ENCODE results near the gene BCKDK. TPM values are rescaled to one million over a fixed set of nuclear protein-coding genes. Genes with fewer than 3 reads are reported as not detected.
A peak's percentile ranks its signal among the peaks of the same experiment; 100 is the strongest.
"Not testable (repeated sequence)": the region's sequence is repeated elsewhere in the genome, so short reads cannot be mapped to it uniquely, and the experiment has no call there.

The BCKDK gene
- total RNA-seq, 1 experiment from 2014 or later, result 58.3 TPM

DNA sequence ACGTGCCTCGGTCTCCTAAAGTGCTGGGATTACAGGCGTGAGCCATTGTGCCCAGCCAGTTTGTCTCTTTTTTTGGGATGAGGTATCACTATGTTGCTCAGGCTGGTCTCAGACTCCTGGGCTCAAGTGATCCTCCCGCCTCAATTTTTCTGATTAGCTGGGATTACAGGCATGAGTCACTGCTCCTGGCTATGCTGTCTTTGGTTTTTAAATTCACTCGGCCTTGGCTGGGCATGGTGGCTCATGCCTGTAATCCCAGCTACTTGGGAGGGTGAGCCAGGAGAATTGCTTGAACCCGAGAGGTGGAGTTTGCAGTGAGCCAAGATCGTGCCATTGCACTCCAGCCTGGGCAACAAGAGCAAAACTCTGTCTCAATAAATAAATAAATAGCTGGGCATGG, 36.2 kb downstream of the BCKDK start:
- CTCF ChIA-PET, result interaction anchor here (0.7 to 2.9 kb wide), 2 partner anchors 15 to 570 kb away, joined by 3 to 38 read pairs; no protein-coding TSS in a partner anchor
- POLR2A ChIA-PET, result interaction anchor here (1.4 kb wide), 1 partner anchor 10 kb away, joined by 4 read pairs; the partner anchor contains the start of gene PRSS8
- peaks cover 32% of the 10 kb centered on the region for H3K4me1 Mint-ChIP-seq

DNA sequence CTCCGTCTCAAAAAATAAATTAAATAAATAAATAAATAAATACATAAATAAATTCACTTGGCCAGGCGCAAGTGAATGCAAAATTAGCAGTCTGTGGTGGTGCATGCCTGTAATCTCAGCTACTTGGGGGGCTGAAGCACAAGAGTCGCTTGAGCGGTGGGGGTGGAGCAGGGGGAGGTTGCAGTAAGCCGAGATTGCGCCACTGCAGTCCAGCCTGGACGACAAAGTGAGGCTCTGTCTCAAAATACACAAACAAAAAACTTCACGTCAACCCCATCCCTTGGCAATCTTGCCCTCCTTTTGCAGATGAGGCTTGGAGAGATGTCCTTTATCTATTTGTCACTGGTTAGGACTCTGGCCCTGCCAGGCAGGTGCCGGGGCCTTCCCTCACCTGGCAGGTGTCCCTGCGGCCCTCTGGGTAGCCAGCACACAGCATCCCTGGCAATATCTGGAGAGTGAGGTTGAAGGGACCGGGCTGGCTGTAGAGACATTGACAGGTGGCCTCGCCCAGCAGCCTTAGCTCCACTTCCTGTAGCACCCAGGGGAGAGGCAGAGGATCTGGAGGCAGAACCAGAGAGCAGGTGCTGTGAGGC, 37.3 kb downstream of the BCKDK start:
- ChIA-PET POLR2A (interaction anchor here (0.7 kb wide), 1 partner anchor 42 kb away, joined by 6 read pairs; no protein-coding TSS in a partner anchor), CTCF (no interaction called here)
- H3K27me3 Mint-ChIP-seq (ENCODE audit: low read depth), result peaks cover 49% of the 10 kb centered on the region
- H3K9me3 Mint-ChIP-seq, result no peaks in the 10 kb centered on the region
- TF ChIP-seq CREM (CRISPR knock-in tag; IDR thresholded peaks at IDR 0.05), result no peak
- TF ChIP-seq RELA (CRISPR knock-in tag; IDR thresholded peaks at IDR 0.05; ENCODE audit: borderline replicate concordance), result no peak
- TF ChIP-seq NFATC4 (CRISPR knock-in tag; IDR thresholded peaks at IDR 0.05), result no peak
- TF ChIP-seq, protein P1, sequence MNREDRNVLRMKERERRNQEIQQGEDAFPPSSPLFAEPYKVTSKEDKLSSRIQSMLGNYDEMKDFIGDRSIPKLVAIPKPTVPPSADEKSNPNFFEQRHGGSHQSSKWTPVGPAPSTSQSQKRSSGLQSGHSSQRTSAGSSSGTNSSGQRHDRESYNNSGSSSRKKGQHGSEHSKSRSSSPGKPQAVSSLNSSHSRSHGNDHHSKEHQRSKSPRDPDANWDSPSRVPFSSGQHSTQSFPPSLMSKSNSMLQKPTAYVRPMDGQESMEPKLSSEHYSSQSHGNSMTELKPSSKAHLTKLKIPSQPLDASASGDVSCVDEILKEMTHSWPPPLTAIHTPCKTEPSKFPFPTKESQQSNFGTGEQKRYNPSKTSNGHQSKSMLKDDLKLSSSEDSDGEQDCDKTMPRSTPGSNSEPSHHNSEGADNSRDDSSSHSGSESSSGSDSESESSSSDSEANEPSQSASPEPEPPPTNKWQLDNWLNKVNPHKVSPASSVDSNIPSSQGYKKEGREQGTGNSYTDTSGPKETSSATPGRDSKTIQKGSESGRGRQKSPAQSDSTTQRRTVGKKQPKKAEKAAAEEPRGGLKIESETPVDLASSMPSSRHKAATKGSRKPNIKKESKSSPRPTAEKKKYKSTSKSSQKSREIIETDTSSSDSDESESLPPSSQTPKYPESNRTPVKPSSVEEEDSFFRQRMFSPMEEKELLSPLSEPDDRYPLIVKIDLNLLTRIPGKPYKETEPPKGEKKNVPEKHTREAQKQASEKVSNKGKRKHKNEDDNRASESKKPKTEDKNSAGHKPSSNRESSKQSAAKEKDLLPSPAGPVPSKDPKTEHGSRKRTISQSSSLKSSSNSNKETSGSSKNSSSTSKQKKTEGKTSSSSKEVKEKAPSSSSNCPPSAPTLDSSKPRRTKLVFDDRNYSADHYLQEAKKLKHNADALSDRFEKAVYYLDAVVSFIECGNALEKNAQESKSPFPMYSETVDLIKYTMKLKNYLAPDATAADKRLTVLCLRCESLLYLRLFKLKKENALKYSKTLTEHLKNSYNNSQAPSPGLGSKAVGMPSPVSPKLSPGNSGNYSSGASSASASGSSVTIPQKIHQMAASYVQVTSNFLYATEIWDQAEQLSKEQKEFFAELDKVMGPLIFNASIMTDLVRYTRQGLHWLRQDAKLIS (CRISPR knock-in tag; IDR thresholded peaks at IDR 0.05; ENCODE audit: borderline replicate concordance), result no peak
- TF ChIP-seq IRF2 (CRISPR knock-in tag; IDR thresholded peaks at IDR 0.05; ENCODE audit: borderline replicate concordance, low read depth), result no peak
- TF ChIP-seq, protein P2, sequence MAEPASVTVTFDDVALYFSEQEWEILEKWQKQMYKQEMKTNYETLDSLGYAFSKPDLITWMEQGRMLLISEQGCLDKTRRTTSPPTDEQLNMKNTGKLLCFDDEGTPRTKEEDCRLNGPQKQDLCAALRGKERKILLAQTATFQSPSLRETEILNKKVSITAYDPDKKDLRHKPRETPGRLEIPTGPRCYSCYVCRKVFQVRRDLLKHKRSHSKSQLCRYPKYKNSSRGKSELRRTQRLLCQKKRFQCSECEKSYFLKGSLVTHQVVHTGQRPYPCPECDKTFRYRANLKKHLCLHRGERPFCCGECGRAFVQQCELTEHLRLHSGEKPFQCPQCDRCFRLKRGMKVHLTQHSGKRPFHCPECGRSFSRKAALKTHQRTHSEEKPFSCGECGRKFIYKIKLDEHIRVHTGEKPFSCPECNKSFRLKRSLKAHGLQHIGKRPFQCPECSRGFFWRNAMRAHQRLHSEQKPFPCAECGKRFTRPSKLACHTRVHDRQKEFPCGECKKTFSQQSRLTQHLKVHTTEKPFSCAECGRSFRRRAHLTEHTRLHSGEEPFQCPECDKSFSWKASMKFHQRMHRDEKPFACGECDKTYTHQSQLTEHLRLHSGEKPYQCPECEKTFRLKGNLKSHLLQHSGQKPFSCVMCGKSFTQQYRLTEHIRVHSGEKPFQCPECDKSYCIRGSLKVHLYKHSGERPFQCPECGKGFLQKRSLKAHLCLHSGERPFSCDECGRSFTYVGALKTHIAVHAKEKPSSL (CRISPR knock-in tag; conservative IDR thresholded peaks at IDR 0.05), result no peak
- H3K4me3 Mint-ChIP-seq, result no peak overlapping the region
- H3K27ac Mint-ChIP-seq, result no peak overlapping the region
- DNase-seq (ENCODE audit: low spot score) (no peak), ATAC-seq (no peak)
- H3K4me1 Mint-ChIP-seq, result peaks cover 36% of the 10 kb centered on the region
- no peaks in the 10 kb centered on the region for H3K36me3 Mint-ChIP-seq

More for the DNA sequence above, 36.2 kb downstream of the BCKDK start:
- DNase-seq (ENCODE audit: low spot score); ATAC-seq; H3K36me3 Mint-ChIP-seq; H3K4me3 Mint-ChIP-seq; H3K9me3 Mint-ChIP-seq; H3K27ac Mint-ChIP-seq: not testable (repeated sequence)
- H3K27me3 Mint-ChIP-seq (ENCODE audit: low read depth), result peaks cover 49% of the 10 kb centered on the region

DNA sequence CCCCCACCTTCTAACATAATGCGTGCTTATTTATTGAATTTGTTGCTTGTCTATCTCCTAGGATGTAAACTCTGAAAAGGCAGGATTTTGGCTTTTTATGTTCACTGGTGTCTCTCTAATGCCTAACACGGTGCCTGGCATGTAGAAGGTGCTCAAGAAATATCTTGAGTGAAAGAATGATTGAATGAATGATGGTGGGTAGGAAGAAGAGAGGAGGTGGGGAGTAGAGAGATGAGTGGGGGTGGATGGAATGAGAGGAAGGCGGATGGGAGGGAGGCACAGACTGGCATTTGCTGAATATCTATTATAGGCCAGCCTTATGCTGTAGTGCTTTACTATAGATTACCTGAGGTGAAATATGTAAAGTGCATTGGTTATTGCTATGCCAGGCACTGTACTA, 39.4 kb downstream of the BCKDK start:
- Mint-ChIP-seq H3K27me3 (ENCODE audit: low read depth) (peaks cover 49% of the 10 kb centered on the region), H3K36me3 (no peaks in the 10 kb centered on the region), H3K9me3 (no peaks in the 10 kb centered on the region), H3K4me1 (peaks cover 20% of the 10 kb centered on the region), H3K4me3 (peak overlapping the region; percentile 74), H3K27ac (no peak overlapping the region)
- TF ChIP-seq, protein P3, sequence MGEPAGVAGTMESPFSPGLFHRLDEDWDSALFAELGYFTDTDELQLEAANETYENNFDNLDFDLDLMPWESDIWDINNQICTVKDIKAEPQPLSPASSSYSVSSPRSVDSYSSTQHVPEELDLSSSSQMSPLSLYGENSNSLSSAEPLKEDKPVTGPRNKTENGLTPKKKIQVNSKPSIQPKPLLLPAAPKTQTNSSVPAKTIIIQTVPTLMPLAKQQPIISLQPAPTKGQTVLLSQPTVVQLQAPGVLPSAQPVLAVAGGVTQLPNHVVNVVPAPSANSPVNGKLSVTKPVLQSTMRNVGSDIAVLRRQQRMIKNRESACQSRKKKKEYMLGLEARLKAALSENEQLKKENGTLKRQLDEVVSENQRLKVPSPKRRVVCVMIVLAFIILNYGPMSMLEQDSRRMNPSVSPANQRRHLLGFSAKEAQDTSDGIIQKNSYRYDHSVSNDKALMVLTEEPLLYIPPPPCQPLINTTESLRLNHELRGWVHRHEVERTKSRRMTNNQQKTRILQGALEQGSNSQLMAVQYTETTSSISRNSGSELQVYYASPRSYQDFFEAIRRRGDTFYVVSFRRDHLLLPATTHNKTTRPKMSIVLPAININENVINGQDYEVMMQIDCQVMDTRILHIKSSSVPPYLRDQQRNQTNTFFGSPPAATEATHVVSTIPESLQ (CRISPR knock-in tag; IDR thresholded peaks at IDR 0.05), result no peak
- TF ChIP-seq, protein P4, sequence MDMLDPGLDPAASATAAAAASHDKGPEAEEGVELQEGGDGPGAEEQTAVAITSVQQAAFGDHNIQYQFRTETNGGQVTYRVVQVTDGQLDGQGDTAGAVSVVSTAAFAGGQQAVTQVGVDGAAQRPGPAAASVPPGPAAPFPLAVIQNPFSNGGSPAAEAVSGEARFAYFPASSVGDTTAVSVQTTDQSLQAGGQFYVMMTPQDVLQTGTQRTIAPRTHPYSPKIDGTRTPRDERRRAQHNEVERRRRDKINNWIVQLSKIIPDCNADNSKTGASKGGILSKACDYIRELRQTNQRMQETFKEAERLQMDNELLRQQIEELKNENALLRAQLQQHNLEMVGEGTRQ (CRISPR knock-in tag; IDR thresholded peaks at IDR 0.05), result no peak
- TF ChIP-seq ZNF671 (CRISPR knock-in tag; IDR thresholded peaks at IDR 0.05) (no peak), ETV6 (CRISPR knock-in tag; IDR thresholded peaks at IDR 0.05) (no peak), EMX1 (CRISPR knock-in tag; IDR thresholded peaks at IDR 0.05) (no peak), ZNF396 (CRISPR knock-in tag; IDR thresholded peaks at IDR 0.05; ENCODE audit: borderline replicate concordance) (no peak), ZNF423 (CRISPR knock-in tag; IDR thresholded peaks at IDR 0.05) (no peak)
- TF ChIP-seq, protein P5, sequence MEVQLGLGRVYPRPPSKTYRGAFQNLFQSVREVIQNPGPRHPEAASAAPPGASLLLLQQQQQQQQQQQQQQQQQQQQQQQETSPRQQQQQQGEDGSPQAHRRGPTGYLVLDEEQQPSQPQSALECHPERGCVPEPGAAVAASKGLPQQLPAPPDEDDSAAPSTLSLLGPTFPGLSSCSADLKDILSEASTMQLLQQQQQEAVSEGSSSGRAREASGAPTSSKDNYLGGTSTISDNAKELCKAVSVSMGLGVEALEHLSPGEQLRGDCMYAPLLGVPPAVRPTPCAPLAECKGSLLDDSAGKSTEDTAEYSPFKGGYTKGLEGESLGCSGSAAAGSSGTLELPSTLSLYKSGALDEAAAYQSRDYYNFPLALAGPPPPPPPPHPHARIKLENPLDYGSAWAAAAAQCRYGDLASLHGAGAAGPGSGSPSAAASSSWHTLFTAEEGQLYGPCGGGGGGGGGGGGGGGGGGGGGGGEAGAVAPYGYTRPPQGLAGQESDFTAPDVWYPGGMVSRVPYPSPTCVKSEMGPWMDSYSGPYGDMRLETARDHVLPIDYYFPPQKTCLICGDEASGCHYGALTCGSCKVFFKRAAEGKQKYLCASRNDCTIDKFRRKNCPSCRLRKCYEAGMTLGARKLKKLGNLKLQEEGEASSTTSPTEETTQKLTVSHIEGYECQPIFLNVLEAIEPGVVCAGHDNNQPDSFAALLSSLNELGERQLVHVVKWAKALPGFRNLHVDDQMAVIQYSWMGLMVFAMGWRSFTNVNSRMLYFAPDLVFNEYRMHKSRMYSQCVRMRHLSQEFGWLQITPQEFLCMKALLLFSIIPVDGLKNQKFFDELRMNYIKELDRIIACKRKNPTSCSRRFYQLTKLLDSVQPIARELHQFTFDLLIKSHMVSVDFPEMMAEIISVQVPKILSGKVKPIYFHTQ (CRISPR knock-in tag; IDR thresholded peaks at IDR 0.05), result no peak
- TF ChIP-seq, protein P6, sequence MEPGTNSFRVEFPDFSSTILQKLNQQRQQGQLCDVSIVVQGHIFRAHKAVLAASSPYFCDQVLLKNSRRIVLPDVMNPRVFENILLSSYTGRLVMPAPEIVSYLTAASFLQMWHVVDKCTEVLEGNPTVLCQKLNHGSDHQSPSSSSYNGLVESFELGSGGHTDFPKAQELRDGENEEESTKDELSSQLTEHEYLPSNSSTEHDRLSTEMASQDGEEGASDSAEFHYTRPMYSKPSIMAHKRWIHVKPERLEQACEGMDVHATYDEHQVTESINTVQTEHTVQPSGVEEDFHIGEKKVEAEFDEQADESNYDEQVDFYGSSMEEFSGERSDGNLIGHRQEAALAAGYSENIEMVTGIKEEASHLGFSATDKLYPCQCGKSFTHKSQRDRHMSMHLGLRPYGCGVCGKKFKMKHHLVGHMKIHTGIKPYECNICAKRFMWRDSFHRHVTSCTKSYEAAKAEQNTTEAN (CRISPR knock-in tag; IDR thresholded peaks at IDR 0.05), result no peak
- TF ChIP-seq, protein P7, sequence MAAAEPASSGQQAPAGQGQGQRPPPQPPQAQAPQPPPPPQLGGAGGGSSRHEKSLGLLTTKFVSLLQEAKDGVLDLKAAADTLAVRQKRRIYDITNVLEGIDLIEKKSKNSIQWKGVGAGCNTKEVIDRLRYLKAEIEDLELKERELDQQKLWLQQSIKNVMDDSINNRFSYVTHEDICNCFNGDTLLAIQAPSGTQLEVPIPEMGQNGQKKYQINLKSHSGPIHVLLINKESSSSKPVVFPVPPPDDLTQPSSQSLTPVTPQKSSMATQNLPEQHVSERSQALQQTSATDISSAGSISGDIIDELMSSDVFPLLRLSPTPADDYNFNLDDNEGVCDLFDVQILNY (CRISPR knock-in tag; IDR thresholded peaks at IDR 0.05), result no peak
- CTCF ChIA-PET, result interaction anchor here (1.5 kb wide), 1 partner anchor 74 kb away, joined by 4 read pairs; the partner anchor contains the start of genes ZNF646 and ZNF668
- ATAC-seq (no peak), DNase-seq (ENCODE audit: low spot score) (no peak)
- POLR2A ChIA-PET, result interaction anchor here (1.9 kb wide), 1 partner anchor 33 kb away, joined by 7 read pairs; the partner anchor contains the start of gene FUS

All from WTC11 (cell line).